OCI-LY7 (cell line): ENCODE data around the gene DPF3.

ENCODE experiments used
- CTCF ChIP-seq: fragments of 200-600 bp; sonication (generic); conservative IDR thresholded peaks from 2 replicates; pipeline ENCODE4 v1.5.1; 2014; ENCODE audit warnings: mild to moderate bottlenecking, antibody characterized with exemption, low read length, moderate library complexity, mixed read lengths
- EZH2phosphoT487 ChIP-seq: fragments of 200-600 bp; sonication (generic); IDR thresholded peaks from 2 replicates; pipeline ENCODE4 v1.6.1; 2018; ENCODE audit warnings: low read depth, borderline replicate concordance, mild to moderate bottlenecking, mixed run types, antibody characterized with exemption, low read length, moderate library complexity, mixed read lengths

- no peak for TF ChIP-seq CTCF
- no peak for TF ChIP-seq EZH2phosphoT487
Observed at GRCh38 chr14:72634691-72635616, 258.9 kb downstream of the DPF3 start.
